Memory B cell (primary cell): Measurements from ENCODE around the gene ZMIZ1.

Source experiments
- ATAC-seq: fragments of 150-1000 bp; cut with Tn5 transposase; 2 replicates; pipeline ENCODE4 v1.10.0; 2021; ENCODE audit warnings: low read depth, mild to moderate bottlenecking, moderate library complexity
- DNase-seq, 2 donors: peaks; one replicate each; pipeline ENCODE4 v3.0.0; 2022; ENCODE audit warnings: low spot score in 2 of 2
- H3K27ac Mint-ChIP-seq: one replicate; pipeline ENCODE4 v1.8.0; 2022; ENCODE audit warnings: mild to moderate bottlenecking, moderate library complexity, mixed read lengths
- H3K27me3 Mint-ChIP-seq: one replicate; pipeline ENCODE4 v1.8.0; 2022; ENCODE audit warnings: mixed read lengths
- H3K36me3 Mint-ChIP-seq: one replicate; pipeline ENCODE4 v1.8.0; 2022; ENCODE audit warnings: mild to moderate bottlenecking, mixed read lengths
- H3K4me1 Mint-ChIP-seq: one replicate; pipeline ENCODE4 v1.8.0; 2022; ENCODE audit warnings: mixed read lengths
- H3K4me3 Mint-ChIP-seq: one replicate; pipeline ENCODE4 v1.8.0; 2022; ENCODE audit warnings: mild to moderate bottlenecking, moderate library complexity, mixed read lengths
- H3K9me3 Mint-ChIP-seq: one replicate; pipeline ENCODE4 v1.8.0; 2022; ENCODE audit warnings: mixed read lengths

ZMIZ1 gene

GRCh38 chr10:79107736-79108264, 39.0 kb downstream of the ZMIZ1 start:
- H3K4me3 Mint-ChIP-seq: no peak overlapping the region
- ATAC-seq: no peak
- peaks cover 16% of the 10 kb centered on the region for H3K27me3 Mint-ChIP-seq
- no peak for DNase-seq
- H3K27ac Mint-ChIP-seq: no peak overlapping the region
- H3K9me3 Mint-ChIP-seq: no peaks in the 10 kb centered on the region
- peaks cover 10% of the 10 kb centered on the region for H3K4me1 Mint-ChIP-seq
- H3K36me3 Mint-ChIP-seq: no peaks in the 10 kb centered on the region

- no peak overlapping the region for H3K27ac Mint-ChIP-seq
- no peaks in the 10 kb centered on the region for H3K36me3 Mint-ChIP-seq
- H3K27me3 Mint-ChIP-seq: peaks cover 11% of the 10 kb centered on the region
- H3K4me1 Mint-ChIP-seq: peaks cover 3% of the 10 kb centered on the region
- no peaks in the 10 kb centered on the region for H3K9me3 Mint-ChIP-seq
- DNase-seq (no peak), ATAC-seq (no peak)
- H3K4me3 Mint-ChIP-seq: no peak overlapping the region
Measured at GRCh38 chr10:79108728-79109127, 40.0 kb downstream of the ZMIZ1 start.

- no peaks in the 10 kb centered on the region for H3K36me3 Mint-ChIP-seq
- no peak overlapping the region for H3K4me3 Mint-ChIP-seq
- ATAC-seq: no peak
- no peak overlapping the region for H3K27ac Mint-ChIP-seq
- DNase-seq: no peak
- H3K9me3 Mint-ChIP-seq: no peaks in the 10 kb centered on the region
- peaks cover 9% of the 10 kb centered on the region for H3K27me3 Mint-ChIP-seq
- H3K4me1 Mint-ChIP-seq: peaks cover 7% of the 10 kb centered on the region
Measured at GRCh38 chr10:79111427-79111826, 42.7 kb downstream of the ZMIZ1 start.

- Mint-ChIP-seq H3K4me3 (no peak overlapping the region), H3K27ac (no peak overlapping the region), H3K36me3 (no peaks in the 10 kb centered on the region), H3K9me3 (no peaks in the 10 kb centered on the region), H3K4me1 (peaks cover 11% of the 10 kb centered on the region), H3K27me3 (peaks cover 11% of the 10 kb centered on the region)
- ATAC-seq (no peak), DNase-seq (no peak)
Measured at GRCh38 chr10:79111846-79112614, 43.3 kb downstream of the ZMIZ1 start.

GRCh38 chr10:79112881-79113431, 44.2 kb downstream of the ZMIZ1 start:
- Mint-ChIP-seq H3K27me3 (peaks cover 9% of the 10 kb centered on the region), H3K9me3 (no peaks in the 10 kb centered on the region), H3K27ac (no peak overlapping the region), H3K4me3 (no peak overlapping the region), H3K4me1 (peaks cover 11% of the 10 kb centered on the region), H3K36me3 (no peaks in the 10 kb centered on the region)
- DNase-seq (no peak), ATAC-seq (no peak)

GRCh38 chr10:79113827-79114226, 45.1 kb downstream of the ZMIZ1 start:
- no peak for ATAC-seq
- Mint-ChIP-seq H3K4me3 (no peak overlapping the region), H3K9me3 (no peaks in the 10 kb centered on the region), H3K27ac (no peak overlapping the region), H3K4me1 (peaks cover 11% of the 10 kb centered on the region), H3K36me3 (no peaks in the 10 kb centered on the region), H3K27me3 (peaks cover 11% of the 10 kb centered on the region)
- no peak for DNase-seq

- Mint-ChIP-seq H3K4me1 (peaks cover 8% of the 10 kb centered on the region), H3K27ac (no peak overlapping the region), H3K36me3 (no peaks in the 10 kb centered on the region), H3K27me3 (peaks cover 11% of the 10 kb centered on the region), H3K9me3 (no peaks in the 10 kb centered on the region), H3K4me3 (no peak overlapping the region)
- DNase-seq (no peak), ATAC-seq (no peak)
Measured at GRCh38 chr10:79115302-79115701, 46.5 kb downstream of the ZMIZ1 start.

- ATAC-seq (no peak), DNase-seq (no peak)
- H3K36me3 Mint-ChIP-seq: no peaks in the 10 kb centered on the region
- peaks cover 8% of the 10 kb centered on the region for H3K4me1 Mint-ChIP-seq
- H3K4me3 Mint-ChIP-seq: no peak overlapping the region
- peaks cover 11% of the 10 kb centered on the region for H3K27me3 Mint-ChIP-seq
- H3K27ac Mint-ChIP-seq: no peak overlapping the region
- H3K9me3 Mint-ChIP-seq: no peaks in the 10 kb centered on the region
Measured at GRCh38 chr10:79116368-79116767, 47.6 kb downstream of the ZMIZ1 start.

GRCh38 chr10:79116801-79117723, 48.3 kb downstream of the ZMIZ1 start:
- no peaks in the 10 kb centered on the region for H3K36me3 Mint-ChIP-seq
- H3K4me3 Mint-ChIP-seq: no peak overlapping the region
- no peak overlapping the region for H3K27ac Mint-ChIP-seq
- peaks cover 8% of the 10 kb centered on the region for H3K4me1 Mint-ChIP-seq
- peaks cover 6% of the 10 kb centered on the region for H3K27me3 Mint-ChIP-seq
- no peak for DNase-seq
- no peaks in the 10 kb centered on the region for H3K9me3 Mint-ChIP-seq
- no peak for ATAC-seq

GRCh38 chr10:79118286-79119202, 49.8 kb downstream of the ZMIZ1 start:
- Mint-ChIP-seq H3K27ac (no peak overlapping the region), H3K4me3 (no peak overlapping the region), H3K27me3 (peaks cover 4% of the 10 kb centered on the region), H3K9me3 (no peaks in the 10 kb centered on the region), H3K4me1 (peaks cover 8% of the 10 kb centered on the region), H3K36me3 (no peaks in the 10 kb centered on the region)
- no peak for DNase-seq
- no peak for ATAC-seq

GRCh38 chr10:79119306-79119705, 50.5 kb downstream of the ZMIZ1 start:
- Mint-ChIP-seq H3K36me3 (no peaks in the 10 kb centered on the region), H3K27me3 (peaks cover 4% of the 10 kb centered on the region)

GRCh38 chr10:79123547-79123963, 54.8 kb downstream of the ZMIZ1 start:
- Mint-ChIP-seq H3K9me3 (no peaks in the 10 kb centered on the region), H3K36me3 (no peaks in the 10 kb centered on the region), H3K4me1 (no peaks in the 10 kb centered on the region), H3K4me3 (no peak overlapping the region), H3K27me3 (no peaks in the 10 kb centered on the region), H3K27ac (no peak overlapping the region)
- DNase-seq (no peak), ATAC-seq (no peak)

More at GRCh38 chr10:79119306-79119705, 50.5 kb downstream of the ZMIZ1 start:
- no peak overlapping the region for H3K4me3 Mint-ChIP-seq
- no peak overlapping the region for H3K27ac Mint-ChIP-seq
- ATAC-seq (no peak), DNase-seq (no peak)
- peaks cover 8% of the 10 kb centered on the region for H3K4me1 Mint-ChIP-seq
- H3K9me3 Mint-ChIP-seq: no peaks in the 10 kb centered on the region

GRCh38 chr10:79124066-79124465, 55.3 kb downstream of the ZMIZ1 start:
- DNase-seq: no peak
- Mint-ChIP-seq H3K36me3 (no peaks in the 10 kb centered on the region), H3K27ac (no peak overlapping the region), H3K4me3 (no peak overlapping the region), H3K27me3 (no peaks in the 10 kb centered on the region), H3K4me1 (no peaks in the 10 kb centered on the region), H3K9me3 (no peaks in the 10 kb centered on the region)
- ATAC-seq: no peak
